ENCODE results near the gene STX4. TPM values are rescaled to one million over a fixed set of nuclear protein-coding genes. Genes with fewer than 3 reads are reported as not detected.

STX4 gene
- total RNA-seq, 1 donor from 2014 or later: 79.1 TPM

GRCh38 chr16:31073970-31074813, 40.8 kb downstream of the STX4 start, which contains the start of the genes ZNF646 and ZNF668:
TSS of gene ZNF646 (plus strand) at chr16:31074422. CDS start at chr16:31076325, 1,903 bp downstream.
TSS of gene ZNF668 (minus strand) at chr16:31074240. CDS start at chr16:31064459, 9,781 bp downstream.
- peak; percentile 91 to 99 for DNase-seq (ENCODE audit: low spot score in 2 of 2)
- Histone ChIP-seq H3K4me1 (peaks cover 0 to 20% of the 10 kb centered on the region in 2 donors), H3K36me3 (peaks cover 28 to 31% of the 10 kb centered on the region in 2 donors), H3K4me3 (peak within 1 kb of the TSS; percentile 73 to 87), H3K9me3 (no peaks in the 10 kb centered on the region), H3K27ac (peak within 1 kb of the TSS; percentile 87 to 91), H3K27me3 (no peaks in the 10 kb centered on the region)
- no peak for TF ChIP-seq CTCF (IDR thresholded peaks at IDR 0.05)
- intact Hi-C loops (cut with DNase I): loop anchor here (1.0 to 10.0 kb wide), 9 partner anchors 20 to 419 kb away; partner anchors contain the start of genes ARMC5, FBRS, FUS and KAT8

DNA sequence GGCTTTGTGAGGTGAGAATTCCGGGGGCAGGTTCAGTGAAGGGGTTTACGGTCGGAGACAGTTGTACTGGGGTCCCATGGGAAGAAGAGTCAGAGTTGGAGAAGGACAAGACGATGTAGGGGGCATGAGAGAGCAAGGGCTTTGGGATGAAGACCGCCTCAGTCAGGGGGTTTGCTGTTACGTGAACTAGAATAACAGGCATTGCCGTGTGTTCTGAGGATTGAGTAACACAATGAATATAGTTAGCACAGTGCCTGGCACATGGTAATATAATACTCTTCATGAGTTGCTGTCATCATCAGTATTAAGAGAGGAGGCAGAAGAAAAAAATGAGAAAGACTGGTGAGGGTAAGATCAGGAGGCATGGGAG, 41.4 kb downstream of the STX4 start:
- Histone ChIP-seq H3K4me3 (peak overlapping the region; percentile 73 to 87), H3K9me3 (no peaks in the 10 kb centered on the region), H3K27ac (peak overlapping the region; percentile 86 to 91), H3K4me1 (peaks cover 0 to 20% of the 10 kb centered on the region in 2 donors), H3K36me3 (peaks cover 33 to 37% of the 10 kb centered on the region in 2 donors), H3K27me3 (no peaks in the 10 kb centered on the region)
- TF ChIP-seq CTCF (IDR thresholded peaks at IDR 0.05): no peak
- intact Hi-C loops (cut with DNase I): loop anchor here (1.0 to 10.0 kb wide), 7 partner anchors 20 to 420 kb away; partner anchors contain the start of genes ARMC5, FBRS, KAT8 and PRR14
- no peak for DNase-seq (ENCODE audit: low spot score in 2 of 2)

- peaks cover 48 to 52% of the 10 kb centered on the region in 2 donors for H3K36me3 ChIP-seq
- no peak for TF ChIP-seq CTCF (IDR thresholded peaks at IDR 0.05)
- peaks cover 0 to 20% of the 10 kb centered on the region in 2 donors for H3K4me1 ChIP-seq
- H3K4me3 ChIP-seq: no peak overlapping the region
- H3K27ac ChIP-seq: no peak overlapping the region
- peak in 1 of 2 donors; percentile 55 for DNase-seq (ENCODE audit: low spot score in 2 of 2)
- intact Hi-C loops (cut with DNase I): loop anchor here (10.0 kb wide), 1 partner anchor 422 kb away; the partner anchor contains the start of genes FBRS and PRR14
- H3K27me3 ChIP-seq: no peaks in the 10 kb centered on the region
- no peaks in the 10 kb centered on the region for H3K9me3 ChIP-seq
Measured at GRCh38 chr16:31076319-31076718, 43.0 kb downstream of the STX4 start.

DNA sequence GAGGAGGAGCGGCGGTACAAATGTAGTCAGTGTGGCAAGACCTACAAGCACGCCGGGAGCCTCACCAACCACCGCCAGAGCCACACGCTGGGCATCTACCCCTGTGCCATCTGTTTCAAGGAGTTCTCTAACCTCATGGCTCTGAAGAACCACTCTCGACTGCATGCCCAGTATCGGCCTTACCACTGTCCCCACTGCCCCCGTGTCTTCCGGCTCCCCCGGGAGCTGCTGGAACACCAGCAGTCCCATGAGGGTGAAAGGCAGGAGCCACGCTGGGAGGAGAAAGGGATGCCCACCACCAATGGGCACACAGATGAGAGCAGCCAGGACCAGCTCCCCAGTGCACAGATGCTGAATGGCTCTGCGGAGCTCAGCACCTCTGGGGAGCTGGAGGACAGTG, 43.7 kb downstream of the STX4 start:
- no peak overlapping the region for H3K4me3 ChIP-seq
- no peak for TF ChIP-seq CTCF (IDR thresholded peaks at IDR 0.05)
- DNase-seq (ENCODE audit: low spot score in 2 of 2): peak in 1 of 2 donors; percentile 59
- intact Hi-C loops (cut with DNase I): loop anchor here (10.0 kb wide), 1 partner anchor 422 kb away; the partner anchor contains the start of genes FBRS and PRR14
- H3K9me3 ChIP-seq: no peaks in the 10 kb centered on the region
- H3K27ac ChIP-seq: no peak overlapping the region
- H3K36me3 ChIP-seq: peaks cover 53 to 54% of the 10 kb centered on the region in 2 donors
- no peaks in the 10 kb centered on the region for H3K27me3 ChIP-seq
- peaks cover 0 to 15% of the 10 kb centered on the region in 2 donors for H3K4me1 ChIP-seq

- Histone ChIP-seq H3K4me3 (no peak overlapping the region), H3K27me3 (no peaks in the 10 kb centered on the region), H3K27ac (no peak overlapping the region), H3K36me3 (peaks cover 58 to 60% of the 10 kb centered on the region in 2 donors), H3K4me1 (peaks cover 0 to 9% of the 10 kb centered on the region in 2 donors), H3K9me3 (no peaks in the 10 kb centered on the region)
- intact Hi-C loops (cut with DNase I): loop anchor here (10.0 kb wide), 1 partner anchor 423 kb away; the partner anchor contains the start of genes FBRS and PRR14
- no peak for TF ChIP-seq CTCF (IDR thresholded peaks at IDR 0.05)
- peak in 1 of 2 donors; percentile 61 for DNase-seq (ENCODE audit: low spot score in 2 of 2)
Measured at GRCh38 chr16:31077592-31078396, 44.4 kb downstream of the STX4 start.

Measured in ascending aorta (tissue), 2 donors.